GM20000 (cell line): ENCODE data around the gene TWIST2.

Source experiments
- DNase-seq: peaks from one replicate; pipeline ENCODE4 v3.0.0; 2012; ENCODE audit warnings: low spot score
- TF ChIP-seq, protein P1 (sequence below): IDR thresholded peaks from 2 replicates; pipeline ENCODE4 v1.5.1; 2012; ENCODE audit warnings: mild to moderate bottlenecking, control low read depth; ENCODE audit errors: extremely low read depth, missing control alignments

Gene TWIST2

GRCh38 chr2:238820197-238820596, 27.7 kb upstream of the TWIST2 start:
- TF ChIP-seq, protein P1, sequence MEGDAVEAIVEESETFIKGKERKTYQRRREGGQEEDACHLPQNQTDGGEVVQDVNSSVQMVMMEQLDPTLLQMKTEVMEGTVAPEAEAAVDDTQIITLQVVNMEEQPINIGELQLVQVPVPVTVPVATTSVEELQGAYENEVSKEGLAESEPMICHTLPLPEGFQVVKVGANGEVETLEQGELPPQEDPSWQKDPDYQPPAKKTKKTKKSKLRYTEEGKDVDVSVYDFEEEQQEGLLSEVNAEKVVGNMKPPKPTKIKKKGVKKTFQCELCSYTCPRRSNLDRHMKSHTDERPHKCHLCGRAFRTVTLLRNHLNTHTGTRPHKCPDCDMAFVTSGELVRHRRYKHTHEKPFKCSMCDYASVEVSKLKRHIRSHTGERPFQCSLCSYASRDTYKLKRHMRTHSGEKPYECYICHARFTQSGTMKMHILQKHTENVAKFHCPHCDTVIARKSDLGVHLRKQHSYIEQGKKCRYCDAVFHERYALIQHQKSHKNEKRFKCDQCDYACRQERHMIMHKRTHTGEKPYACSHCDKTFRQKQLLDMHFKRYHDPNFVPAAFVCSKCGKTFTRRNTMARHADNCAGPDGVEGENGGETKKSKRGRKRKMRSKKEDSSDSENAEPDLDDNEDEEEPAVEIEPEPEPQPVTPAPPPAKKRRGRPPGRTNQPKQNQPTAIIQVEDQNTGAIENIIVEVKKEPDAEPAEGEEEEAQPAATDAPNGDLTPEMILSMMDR = no peak
- DNase-seq = no peak

DNA sequence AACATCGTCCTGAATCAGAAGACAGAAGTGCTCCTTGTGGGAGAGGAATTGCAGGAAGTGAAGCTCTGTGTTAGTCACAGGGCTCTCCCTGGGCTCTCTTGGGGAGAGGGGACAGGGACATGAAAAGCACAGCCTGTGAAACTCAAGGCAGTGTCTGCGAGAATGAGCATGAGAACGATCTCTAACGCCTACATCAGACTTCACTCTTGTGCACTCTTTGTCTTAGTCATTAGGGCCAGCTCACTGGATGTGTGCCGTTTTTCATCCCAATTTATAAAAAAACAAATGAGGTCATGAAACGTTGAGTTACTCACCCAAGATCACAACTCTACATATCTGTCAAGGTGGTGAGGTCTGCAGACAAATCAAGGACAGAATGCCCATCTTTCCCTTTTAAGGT, 27.0 kb upstream of the TWIST2 start:
- TF ChIP-seq, protein P1 = no peak
- DNase-seq = no peak

GRCh38 chr2:238821391-238821790, 26.5 kb upstream of the TWIST2 start:
- no peak for DNase-seq

GRCh38 chr2:238821944-238822670, 25.8 kb upstream of the TWIST2 start:
- DNase-seq = no peak
- TF ChIP-seq, protein P1 = no peak

More at GRCh38 chr2:238821391-238821790, 26.5 kb upstream of the TWIST2 start:
- TF ChIP-seq, protein P1 = no peak

GRCh38 chr2:238822955-238823354, 24.9 kb upstream of the TWIST2 start:
- no peak for DNase-seq
- TF ChIP-seq, protein P1 = no peak

DNA sequence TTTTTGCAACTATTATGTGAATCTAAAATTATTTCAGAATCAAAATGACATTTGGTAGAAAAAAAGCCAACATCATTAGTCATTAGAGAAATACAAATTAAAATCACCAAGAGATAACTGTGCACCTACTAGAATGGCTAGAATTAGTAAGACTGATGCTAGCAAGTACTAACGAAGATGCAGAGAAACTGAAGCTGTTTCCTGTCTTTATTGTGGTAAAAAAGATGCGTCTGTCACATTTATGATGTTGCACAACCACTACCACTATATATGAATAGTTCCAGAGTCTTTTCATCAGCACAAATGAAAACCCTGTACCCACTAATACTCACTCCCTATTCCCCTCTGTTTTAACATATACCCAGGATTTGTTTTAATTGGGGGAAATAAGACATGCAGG, 16.7 kb upstream of the TWIST2 start:
- TF ChIP-seq, protein P1 = no peak
- DNase-seq = no peak

- TF ChIP-seq, protein P1 = no peak
These were observed 12.9 kb upstream of the TWIST2 start for GRCh38 chr2:238834982-238835381.

More at GRCh38 chr2:238834982-238835381, 12.9 kb upstream of the TWIST2 start:
- no peak for DNase-seq
